ENCODE measurements around the gene FGF10.

The FGF10 gene

DNA sequence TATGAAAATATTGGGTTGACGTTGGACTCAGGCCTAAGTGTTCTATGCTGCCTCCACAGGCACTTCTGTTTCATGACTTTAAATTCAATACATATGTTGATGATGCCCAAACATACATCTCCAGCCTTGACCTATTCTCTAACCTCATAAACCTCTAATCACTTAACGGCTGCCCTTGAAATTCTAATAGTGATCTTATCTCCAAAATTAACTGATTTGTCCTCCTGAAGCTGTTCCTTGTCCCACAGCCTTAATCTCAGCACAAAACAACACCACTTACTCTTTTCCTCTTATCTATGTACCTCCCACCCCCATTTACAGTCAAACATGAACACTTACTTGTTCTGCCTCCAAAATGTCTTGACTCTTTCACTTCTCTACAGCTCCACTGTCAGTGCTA lies 43.3 kb downstream of the FGF10 start:
- no peak for DNase-seq

DNA sequence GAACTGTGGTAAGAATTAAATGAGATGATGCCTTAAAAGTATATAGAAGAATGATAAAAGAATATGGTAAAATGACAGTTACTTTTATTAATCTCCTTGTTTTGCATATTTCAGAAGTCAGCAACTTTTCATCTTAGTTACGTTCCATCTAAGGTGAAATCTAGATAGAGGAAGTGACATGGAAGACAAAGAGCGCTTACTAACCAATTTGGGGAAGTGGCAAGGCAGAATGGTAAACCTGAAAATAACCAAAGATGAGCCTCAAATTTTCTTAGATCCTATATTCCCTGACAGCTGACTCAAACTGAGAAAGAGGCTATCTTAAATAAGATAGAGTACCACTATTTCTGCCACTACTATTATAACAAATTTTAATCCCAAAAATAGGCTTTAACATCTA lies 52.5 kb downstream of the FGF10 start:
- no peak for DNase-seq

DNA sequence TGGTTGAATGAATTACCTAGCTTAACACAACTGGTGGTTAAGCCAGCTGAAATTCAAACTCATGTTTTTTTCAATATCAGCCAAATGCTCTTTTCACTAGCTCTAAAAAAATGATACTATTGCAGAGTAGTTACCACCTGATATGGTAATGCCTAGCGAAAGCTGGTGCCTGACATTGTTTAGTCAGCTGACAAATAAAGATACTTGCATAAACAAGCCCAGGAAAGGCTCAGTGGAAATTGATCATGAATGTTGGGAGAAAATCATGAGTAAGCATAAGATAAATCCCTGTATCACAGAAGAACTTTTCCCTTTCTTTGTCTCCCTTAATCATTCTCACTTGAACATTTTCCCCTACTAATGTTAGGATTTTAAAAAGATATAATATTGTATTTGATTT lies 54.6 kb downstream of the FGF10 start:
- no peak for DNase-seq

DNA sequence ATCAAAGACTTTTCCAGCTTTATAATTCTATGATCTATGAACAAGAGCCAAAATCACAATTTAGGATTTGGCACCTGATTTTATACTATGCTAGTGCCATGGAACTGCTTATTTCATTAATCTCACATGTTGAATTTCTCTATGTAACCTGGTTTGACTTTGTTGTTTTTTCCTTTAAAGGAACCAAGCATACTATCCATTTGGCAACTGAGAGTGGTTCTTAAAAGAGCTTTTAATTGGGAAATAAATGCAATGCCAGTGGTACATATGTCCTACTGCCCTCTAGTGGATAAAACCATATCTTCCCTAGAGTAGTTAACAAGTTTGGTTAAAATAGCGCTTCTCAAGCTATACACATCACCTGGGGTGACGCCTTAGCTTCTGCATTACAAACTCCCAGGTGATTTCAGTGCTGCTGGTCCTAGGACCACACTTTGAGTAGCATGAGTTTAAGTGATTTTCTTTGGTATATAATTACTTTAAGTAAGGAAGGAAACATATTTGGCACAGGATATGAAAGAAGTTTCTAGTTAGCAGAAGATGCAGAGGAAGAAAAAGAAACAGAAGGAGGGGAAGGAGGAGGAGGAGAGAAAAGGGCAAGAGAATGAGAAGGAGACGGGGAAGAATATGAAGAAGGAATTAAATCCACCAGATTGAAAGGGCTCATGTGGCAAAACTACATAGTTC lies 56.8 kb downstream of the FGF10 start:
- DNase-seq, result no peak

DNA sequence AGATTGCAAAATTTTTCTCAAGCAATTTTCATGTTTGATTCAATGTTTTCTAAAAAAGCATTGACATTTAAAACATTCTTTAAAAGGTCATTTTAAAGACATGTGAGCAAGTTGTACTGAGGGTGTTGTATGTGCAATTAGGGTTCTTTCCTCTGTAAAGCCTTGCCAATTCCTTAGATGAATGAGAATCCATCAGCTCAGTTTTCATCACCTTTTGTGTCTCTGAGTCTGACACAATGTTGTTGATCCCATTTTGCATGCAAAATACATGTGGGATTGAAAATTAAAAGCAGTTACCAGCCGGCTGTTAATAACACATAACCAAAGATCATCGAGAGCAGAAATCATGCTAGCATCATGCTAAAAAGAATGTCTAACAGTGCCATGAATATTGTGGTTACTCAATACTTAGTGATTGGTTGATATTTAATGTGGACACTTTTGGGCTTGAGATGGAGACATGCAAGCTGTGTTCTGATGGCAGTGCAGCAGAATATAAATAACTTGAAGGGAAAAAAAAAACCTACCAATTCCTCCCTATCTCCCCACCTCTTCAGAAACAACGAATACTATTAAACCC lies 57.7 kb downstream of the FGF10 start:
- DNase-seq, result no peak

DNA sequence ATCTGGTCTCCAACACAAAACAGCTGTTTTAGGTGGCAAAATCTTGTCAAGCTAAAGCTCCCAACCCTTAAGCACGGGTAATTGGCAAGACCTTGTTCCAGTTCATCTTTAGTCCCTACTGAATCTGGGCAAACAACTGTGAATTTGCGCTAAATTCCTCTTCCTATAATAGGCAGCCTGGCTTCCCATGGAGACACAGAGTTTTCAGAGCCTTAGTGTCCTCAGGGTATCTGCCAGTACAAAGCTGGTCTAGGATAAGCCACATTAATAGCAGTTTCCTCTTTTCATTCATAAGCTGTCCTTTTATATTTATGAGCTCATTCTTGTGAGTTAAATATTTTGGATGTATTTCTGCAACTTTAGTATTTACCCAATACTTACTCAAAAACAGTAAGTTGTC lies 59.5 kb downstream of the FGF10 start:
- DNase-seq, result no peak

DNA sequence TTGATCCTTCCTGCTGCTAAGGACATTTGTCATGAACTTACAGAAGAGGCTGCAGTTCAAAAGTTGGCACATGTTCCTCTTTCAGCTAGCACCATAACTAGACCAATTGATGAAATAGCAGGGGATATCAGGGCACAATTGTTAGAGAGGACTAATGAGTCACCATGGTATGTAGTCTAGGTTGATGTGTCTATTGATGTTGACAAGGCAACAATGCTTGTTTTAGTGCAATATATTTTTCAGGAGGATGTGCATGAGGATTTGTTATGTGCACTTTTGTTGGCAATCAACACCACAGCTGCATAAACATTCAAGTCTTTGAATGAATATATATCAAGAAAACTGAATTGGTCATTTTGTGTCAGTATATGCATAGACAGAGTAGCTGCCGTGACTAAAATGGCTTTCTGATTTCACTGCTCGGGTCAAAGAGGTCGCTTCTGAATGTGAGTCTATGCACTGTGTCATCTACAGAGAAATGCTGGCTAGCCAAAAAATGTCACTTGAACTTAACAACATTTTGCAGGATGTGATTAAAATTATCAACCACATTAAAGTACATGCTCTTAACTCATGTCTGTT lies 68.0 kb downstream of the FGF10 start:
- DNase-seq, result no peak

DNA sequence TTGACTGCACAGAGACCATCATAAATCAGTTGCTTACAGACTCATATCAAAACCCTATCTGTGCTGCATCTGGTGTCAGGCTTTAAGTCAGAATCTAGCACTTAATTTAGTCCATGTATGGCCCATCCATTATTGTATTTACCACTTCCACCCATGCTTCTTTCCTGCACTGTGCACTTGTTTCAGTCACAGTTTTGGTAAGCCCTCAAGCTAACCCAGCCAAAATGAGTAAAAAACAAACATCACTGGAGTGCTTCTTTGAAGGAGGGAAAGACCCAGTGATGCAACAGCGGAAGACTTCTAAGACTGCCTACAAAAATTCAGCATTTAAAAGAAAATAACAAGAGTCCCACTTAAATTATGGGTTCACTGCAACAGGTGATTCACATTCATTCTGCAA lies 69.0 kb downstream of the FGF10 start:
- DNase-seq, result no peak

DNA sequence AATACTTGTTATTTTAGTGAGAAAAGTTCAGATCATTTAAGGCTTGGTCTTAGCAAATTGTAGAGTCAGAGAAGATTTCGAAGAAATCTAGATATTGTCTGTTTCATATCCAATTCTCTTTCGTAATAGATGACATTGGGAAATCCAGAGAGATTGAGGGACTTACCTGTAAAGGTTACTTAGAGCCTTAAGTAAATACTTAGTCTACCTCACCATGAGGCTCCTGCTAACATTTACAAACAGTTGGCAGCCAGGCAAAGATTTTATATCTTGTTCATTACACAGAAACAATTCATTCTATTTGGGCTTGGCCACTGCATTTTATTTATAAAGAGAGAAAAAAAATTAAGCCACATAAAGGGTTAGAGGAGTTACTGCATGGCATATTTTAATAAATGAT lies 70.3 kb downstream of the FGF10 start:
- no peak for DNase-seq

DNA sequence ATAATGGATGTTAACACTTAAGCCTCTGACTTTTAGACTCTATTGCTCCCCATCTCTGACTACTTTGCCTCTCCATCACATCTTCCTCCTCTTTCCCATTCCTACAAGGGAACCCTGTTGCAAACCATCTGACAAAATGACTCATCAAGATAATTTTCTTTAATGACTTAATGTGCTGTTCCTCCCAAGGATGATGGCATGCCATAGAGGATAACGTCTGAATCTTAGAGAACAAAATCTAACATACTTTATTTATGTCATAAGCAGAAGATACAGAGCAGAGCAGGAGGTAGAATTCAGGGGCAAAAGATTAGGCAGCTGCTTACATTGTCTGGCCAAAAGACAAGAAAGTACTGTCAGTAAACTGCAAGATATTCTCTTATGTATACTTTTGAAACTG lies 76.8 kb downstream of the FGF10 start:
- DNase-seq, result no peak

DNA sequence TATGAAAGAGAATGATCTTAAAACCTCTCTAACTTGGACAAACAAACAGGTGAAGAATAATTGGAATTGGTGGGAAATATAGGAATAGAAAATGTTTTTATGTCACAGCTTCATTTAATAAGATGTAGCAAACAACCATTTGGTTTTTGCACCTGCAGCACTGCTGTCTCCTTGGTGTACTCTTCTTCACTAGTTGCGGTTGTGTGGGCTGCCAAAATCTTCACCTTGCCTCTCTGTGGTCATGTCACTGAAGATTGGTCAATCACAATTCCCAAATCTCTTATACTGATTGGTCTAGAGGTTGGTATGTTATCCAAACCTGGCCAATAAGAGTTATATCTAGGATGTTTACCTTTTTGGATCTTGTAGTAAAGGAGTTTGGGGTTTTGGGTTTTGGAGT lies 88.7 kb downstream of the FGF10 start:
- no peak for DNase-seq

DNA sequence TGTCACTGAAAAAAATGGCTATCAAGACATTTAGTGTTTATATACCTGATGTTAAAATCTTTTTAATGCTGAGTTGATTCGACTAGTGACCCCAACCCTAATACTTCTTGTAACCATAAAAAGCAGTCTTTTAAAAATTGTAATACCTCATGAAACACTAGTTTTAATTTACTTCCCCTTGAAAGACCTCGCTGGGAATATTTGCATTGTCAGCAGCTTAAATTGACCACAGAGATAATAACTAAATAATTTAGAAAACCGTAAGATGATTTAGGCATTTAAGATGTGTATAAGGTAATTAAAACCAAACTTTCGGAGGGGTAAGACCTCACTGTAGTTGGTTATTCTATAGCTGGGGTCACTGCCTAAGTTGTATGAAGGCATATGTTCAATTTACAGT lies 89.8 kb downstream of the FGF10 start:
- no peak for DNase-seq

DNA sequence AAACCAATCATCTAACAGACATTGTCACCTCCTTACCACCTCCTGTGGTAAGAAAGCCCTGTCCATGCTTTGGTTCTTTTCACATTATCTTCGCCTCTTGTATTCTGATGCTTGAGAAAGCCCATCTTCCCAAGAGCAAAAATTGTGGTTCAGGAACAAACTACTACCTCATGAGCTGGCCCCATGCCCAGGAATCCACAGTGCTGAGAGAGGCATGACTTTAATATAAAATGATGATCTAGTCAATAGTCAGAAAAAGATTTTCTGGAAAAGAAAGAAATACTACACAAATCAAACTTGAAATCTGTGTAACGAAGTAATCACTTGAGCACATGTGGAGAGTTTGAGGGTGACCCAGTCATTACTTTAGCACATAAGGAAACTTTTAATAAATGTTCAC lies 94.7 kb downstream of the FGF10 start:
- peak; percentile 55 for DNase-seq

DNA sequence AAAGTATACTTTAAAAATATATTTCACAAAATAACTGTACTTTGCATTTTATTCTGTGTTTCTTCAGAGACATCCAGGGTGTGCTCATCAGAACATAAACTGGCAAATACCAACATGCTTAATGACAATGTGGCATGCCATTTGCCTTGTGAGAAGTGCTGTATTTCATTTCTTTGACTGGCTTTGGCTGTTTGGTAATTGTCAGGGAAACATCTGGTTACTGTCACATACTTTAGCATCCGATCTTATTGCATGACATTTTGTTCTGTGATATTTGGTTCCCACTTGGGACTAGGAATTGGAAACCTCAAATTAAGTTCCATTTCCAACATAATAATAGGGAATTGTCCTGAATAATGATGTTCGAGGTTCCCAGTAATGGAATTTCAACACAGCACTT lies 96.5 kb downstream of the FGF10 start:
- no peak for DNase-seq

DNA sequence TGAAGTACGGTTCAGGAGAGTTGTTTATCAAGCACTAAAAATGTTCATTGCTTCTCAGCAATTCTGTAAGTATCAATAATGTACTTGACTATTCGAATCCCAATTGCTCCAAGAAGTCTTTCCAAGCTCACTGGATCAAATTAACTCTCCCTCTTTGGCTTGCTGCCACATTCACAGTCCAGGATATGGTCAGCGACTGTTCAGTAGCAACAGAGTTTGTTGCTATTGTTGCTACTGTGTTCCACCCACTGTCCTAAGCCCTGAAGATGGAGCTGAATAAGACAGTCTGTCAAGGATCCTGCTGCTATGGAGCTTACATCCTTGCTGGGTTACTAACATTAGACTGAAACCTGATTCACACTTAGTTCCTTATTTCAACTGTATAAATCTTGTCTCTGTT lies 110.8 kb downstream of the FGF10 start:
- DNase-seq, result no peak

DNA sequence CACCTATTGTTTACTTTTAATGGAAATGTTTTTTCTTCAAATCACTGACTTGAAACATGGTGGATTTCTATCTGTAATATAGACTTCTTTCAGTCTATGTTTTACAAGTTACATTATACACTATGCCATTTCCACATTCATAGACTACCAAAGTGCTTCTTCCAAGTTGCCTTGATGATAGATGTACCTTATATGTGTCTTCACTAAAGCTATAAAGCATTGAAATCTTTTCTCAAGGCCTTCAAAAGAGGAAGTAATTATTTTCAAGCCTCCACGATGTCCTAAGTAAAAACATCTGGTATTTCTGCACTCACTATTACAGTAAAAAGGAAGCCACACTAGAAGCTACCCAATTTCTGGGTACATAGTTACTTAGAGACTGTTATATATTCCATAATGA lies 113.3 kb downstream of the FGF10 start:
- DNase-seq, result no peak

DNA sequence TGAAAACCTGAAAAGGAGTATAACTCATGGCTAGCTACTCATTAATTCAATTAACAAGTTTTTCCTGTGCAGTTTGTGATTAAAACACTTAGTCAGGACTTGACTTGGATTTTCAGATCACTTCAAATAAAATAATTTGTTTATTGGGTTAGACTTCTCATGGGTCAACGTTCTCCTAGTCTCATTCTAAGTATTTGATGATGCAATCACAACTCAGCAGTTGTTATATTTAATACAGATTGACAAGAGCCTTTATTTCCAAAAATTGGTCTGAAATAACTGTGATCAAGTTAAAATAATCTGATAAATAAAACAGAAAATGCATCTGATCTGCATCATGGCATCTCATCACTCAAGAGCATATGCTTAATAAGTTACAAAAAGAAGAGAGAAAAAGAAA lies 113.9 kb downstream of the FGF10 start:
- DNase-seq, result no peak

DNA sequence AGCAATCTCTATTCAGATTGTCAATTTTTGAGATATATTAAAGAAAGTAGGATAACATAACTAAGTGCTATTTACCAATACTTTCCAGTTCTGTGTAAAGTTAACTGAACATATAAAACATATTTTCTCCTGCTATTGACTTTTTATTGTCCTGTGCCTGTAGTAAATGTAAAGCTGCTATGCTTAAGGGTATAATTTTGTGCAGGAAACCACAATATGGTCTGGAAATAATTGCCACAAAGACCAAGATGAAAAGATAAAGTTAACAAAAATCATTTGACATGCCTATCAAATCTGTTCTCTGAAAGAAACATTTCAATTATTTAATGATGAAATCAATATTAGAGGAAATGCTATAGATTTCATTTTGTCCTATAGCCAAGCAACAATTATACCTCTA lies 121.3 kb downstream of the FGF10 start:
- DNase-seq, result no peak

DNA sequence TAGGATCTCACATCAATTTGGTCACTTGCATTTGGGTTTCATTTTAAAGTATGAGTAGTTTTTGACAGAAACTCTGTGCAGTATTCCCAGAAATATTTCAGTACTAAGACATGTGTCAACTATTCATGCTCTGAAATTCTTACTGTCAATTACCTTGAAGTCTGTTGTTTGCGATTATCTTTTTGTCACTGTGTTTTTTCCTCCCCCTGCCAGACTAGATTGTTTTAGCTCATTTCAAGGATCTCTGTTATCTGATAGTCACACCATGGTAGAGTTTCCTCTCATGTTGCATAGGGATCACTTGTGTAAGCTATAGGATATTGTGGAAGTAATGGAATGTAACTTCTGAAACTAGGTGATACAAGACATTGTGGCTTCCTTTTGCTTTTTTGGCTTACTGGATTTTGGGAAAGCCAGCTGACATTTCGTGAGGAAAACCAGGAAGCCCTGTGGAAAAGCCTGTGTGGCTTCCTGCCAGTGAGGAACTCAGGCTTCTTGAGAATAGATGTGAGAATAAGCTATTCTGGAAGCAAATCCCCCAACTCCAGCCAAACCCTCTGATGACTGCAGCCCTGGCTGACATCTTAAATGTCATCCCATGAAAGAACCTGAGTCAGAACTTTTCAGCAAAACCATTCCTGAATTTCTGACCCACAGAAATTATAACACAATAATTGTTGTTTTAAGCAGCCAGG lies 122.2 kb downstream of the FGF10 start:
- DNase-seq, result peak; percentile 30

DNA sequence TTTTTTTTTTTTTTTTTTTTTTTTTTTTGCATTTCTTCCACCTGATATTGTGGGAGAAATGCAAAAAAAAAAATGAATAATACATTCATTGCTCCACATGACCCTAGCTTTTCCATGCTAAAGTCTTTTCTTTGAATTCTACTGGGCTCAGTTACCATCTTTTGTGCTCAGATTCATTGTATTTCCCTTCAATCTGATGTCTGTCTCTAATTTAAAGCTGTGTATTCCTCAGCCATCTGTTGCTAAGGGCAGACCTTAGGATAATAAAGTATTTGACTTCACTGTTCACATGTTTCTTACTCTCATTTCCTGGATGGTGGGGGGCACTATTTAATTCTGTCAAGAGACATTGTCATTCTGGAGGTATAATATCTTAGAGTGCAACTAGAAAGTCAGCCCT lies 123.5 kb downstream of the FGF10 start:
- DNase-seq, result no peak

DNA sequence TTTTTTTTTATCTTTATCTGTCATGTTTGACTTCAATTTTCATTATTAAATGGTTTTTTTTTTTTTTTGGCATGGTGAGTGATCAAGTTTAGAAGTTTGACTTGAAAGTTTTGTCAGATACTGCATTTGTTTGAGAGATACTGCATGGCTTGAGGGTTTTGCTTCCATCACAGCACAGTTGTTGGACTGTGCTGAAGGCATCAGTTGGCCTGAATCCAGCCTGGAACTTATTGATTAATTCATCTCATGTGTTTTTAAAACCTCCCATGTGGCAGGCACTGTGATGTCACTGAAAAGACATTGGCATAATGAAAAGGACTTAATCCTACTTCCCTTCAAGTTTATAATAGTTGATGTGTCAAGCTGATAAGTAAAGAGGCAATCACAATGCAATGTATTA lies 128.4 kb downstream of the FGF10 start:
- DNase-seq, result no peak

DNA sequence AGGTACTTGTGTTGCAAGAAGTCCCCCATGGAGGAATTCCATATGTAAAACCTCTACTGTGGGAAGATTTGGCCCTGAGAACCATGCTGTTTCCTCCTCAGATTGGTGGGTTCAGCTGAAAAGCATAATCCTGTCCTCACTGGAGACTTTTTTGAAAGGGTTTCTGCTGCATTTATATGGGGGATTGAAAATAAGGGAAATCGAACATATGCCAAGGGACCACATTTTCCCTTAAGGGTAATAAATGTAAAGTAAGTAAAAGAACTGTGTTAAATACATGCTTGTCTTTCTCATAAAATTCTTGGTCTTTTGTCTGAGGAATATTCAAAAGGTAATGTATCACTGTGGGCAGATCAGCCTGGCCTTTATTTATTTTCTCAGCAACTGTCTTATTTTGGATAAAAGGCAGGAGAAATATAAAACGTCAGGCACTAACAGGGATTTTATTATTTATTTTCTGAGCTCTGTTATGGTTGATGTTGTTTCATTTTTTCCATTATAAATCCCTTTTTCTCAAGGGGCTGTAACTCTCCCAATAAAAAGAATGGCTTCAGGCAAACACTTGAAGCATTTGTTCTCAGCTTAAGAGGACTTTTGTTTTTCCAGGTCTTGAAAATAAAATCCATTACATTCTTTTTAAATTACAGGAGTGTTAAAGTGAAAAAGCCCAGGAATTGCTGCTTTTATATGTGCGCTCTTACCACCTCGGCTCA lies 131.4 kb downstream of the FGF10 start:
- DNase-seq, result no peak

DNA sequence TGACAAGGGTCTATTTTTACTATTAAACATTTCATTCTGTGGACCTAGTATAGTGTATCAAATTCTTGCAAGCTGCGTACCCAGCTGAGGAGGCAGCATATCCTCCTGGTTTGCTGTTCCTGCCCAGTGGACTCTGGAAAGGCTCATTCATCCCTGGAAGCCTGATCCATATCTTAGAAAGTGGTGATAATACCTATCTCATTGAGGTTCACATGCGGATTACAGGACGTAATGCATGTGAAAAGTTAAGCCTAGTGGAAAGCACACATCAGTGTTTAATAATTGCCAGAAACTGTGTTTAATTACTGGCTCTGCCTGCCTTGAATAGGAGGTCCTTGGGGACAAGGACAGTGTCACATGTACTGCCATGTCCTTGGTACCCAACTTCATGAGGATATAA lies 132.0 kb downstream of the FGF10 start:
- DNase-seq, result no peak
